ENCODE measurements around the gene ZNF30. TPM values are rescaled to one million over a fixed set of nuclear protein-coding genes. Genes with fewer than 3 reads are reported as not detected.

ZNF30 gene
- total RNA-seq, 1 experiment from 2014 or later, result 8.3 TPM

- H3K27me3 Mint-ChIP-seq (ENCODE audit: low read depth), result no peaks in the 10 kb centered on the region; the same call in 1 of the 2 replicates
- Histone ChIP-seq H3K18ac (ENCODE audit: insufficient read length, low read depth, low read length) (no peak overlapping the region), H4K20me1 (ENCODE audit: control insufficient read depth, insufficient read depth, insufficient read length) (no peaks in the 10 kb centered on the region), H2BK5ac (ENCODE audit: insufficient read length, low read length) (no peak overlapping the region), H2BK20ac (ENCODE audit: low read depth, low read length, poor library complexity, severe bottlenecking) (no peak overlapping the region), H2BK15ac (ENCODE audit: low read depth, low read length) (no peak overlapping the region), H4K91ac (ENCODE audit: insufficient read length, low read depth, low read length) (no peak overlapping the region), H4K5ac (ENCODE audit: insufficient read length, low read depth, low read length) (no peak overlapping the region), H3K23me2 (ENCODE audit: insufficient read length, low read depth, low read length, poor library complexity, severe bottlenecking) (no peaks in the 10 kb centered on the region), H3K4me1 (ENCODE audit: insufficient read depth, low read length) (peaks cover 5% of the 10 kb centered on the region; the same call in 1 of the 2 replicates), H3K79me1 (ENCODE audit: insufficient read depth, low read depth, low read length, poor library complexity, severe bottlenecking) (no peaks in the 10 kb centered on the region), H4K8ac (replicated peaks; ENCODE audit: insufficient read length, low read depth, low read length) (no peak overlapping the region), H3K4ac (ENCODE audit: low read depth, low read length) (no peak overlapping the region), H3K14ac (ENCODE audit: insufficient read depth, low read length) (no peak overlapping the region), H3K79me2 (ENCODE audit: insufficient read depth, low read length) (no peaks in the 10 kb centered on the region), H3K4me2 (ENCODE audit: insufficient read depth, insufficient read length, low read length) (no peak overlapping the region), H3K27ac (ENCODE audit: insufficient read length, low read depth, low read length) (no peak overlapping the region), H2AFZ (ENCODE audit: low read length) (no peak overlapping the region), H2BK12ac (ENCODE audit: insufficient read length, low read depth, low read length) (no peak overlapping the region), H3T11ph (ENCODE audit: low read length) (no peak overlapping the region), H3K27me3 (ENCODE audit: insufficient read depth, low read length) (no peaks in the 10 kb centered on the region), H3K23ac (ENCODE audit: insufficient read length, low read depth, low read length) (no peak overlapping the region), H2AK5ac (ENCODE audit: insufficient read length, low read length) (no peak overlapping the region), H3K56ac (ENCODE audit: insufficient read length, low read depth, low read length) (no peak overlapping the region), H2BK120ac (ENCODE audit: low read depth, low read length, poor library complexity, severe bottlenecking) (no peak overlapping the region), H3K9ac (ENCODE audit: extremely low read depth, insufficient read length, low read length) (no peak overlapping the region), H3K9me3 (ENCODE audit: control insufficient read depth, low read depth, low read length) (no peaks in the 10 kb centered on the region)
- WGBS (ENCODE audit: extremely low coverage, insufficient read length, low lambda C conversion rate), result no CpG with 5 or more reads among the region's 4 CpGs
- peaks cover 4 to 10% of the 10 kb centered on the region in 2 experiments; a peak in 4 of 5 replicates for H3K9me3 Mint-ChIP-seq
- peaks cover 9% of the 10 kb centered on the region in 2 experiments for H3K4me1 Mint-ChIP-seq
- no peak overlapping the region for H3K4me3 Mint-ChIP-seq
- no peak overlapping the region for H3K27ac Mint-ChIP-seq
- no peak for DNase-seq
- TF ChIP-seq CTCF (conservative IDR thresholded peaks at IDR 0.05), result no peak
- peaks cover 0 to 5% (median 0%) of the 10 kb centered on the region in 3 experiments; a peak in 3 of 7 replicates for H3K36me3 Mint-ChIP-seq (ENCODE audit: insufficient read depth in 1 of 3, low read depth in 3 of 3)
Observed at GRCh38 chr19:34983786-34984185, 57.1 kb downstream of the ZNF30 start.

All from H9 (cell line).